Calu3 (cell line): ENCODE data around the gene CMTM8. TPM values are rescaled to one million over a fixed set of nuclear protein-coding genes. Genes with fewer than 3 reads are reported as not detected.

ENCODE experiments used
- BruUV-seq: library from RNA; stranded (reverse); fragments of 400-500 nt; replicated peaks from 2 replicates; lab custom pipeline; 2021; lab: Mats Ljungman, UMichigan
- CTCF ChIA-PET: fragments of 300-600 bp; sonication (Branson Sonifier 250); formaldehyde crosslinking; loops from one replicate; lab custom pipeline; 2022; ENCODE audit warnings: antibody characterized with exemption; lab: Charles Lee
- DNase-seq: peaks from one replicate; pipeline ENCODE4 v3.0.0; 2022
- H3K27ac Mint-ChIP-seq: one replicate; pipeline ENCODE4 v1.8.0; 2022; ENCODE audit warnings: mixed read lengths; ENCODE audit not compliant: unreplicated experiment
- H3K27me3 Mint-ChIP-seq: one replicate; pipeline ENCODE4 v1.8.0; 2022; ENCODE audit warnings: mixed read lengths; ENCODE audit not compliant: unreplicated experiment
- H3K36me3 Mint-ChIP-seq: one replicate; pipeline ENCODE4 v1.8.0; 2022; ENCODE audit warnings: mild to moderate bottlenecking, moderate library complexity, mixed read lengths; ENCODE audit not compliant: insufficient read depth, unreplicated experiment
- H3K4me1 Mint-ChIP-seq: one replicate; pipeline ENCODE4 v1.8.0; 2022; ENCODE audit warnings: mild to moderate bottlenecking, low read depth, mixed read lengths; ENCODE audit not compliant: unreplicated experiment
- H3K4me3 Mint-ChIP-seq: one replicate; pipeline ENCODE4 v1.8.0; 2022; ENCODE audit warnings: mild to moderate bottlenecking, low read depth, moderate library complexity, mixed read lengths; ENCODE audit not compliant: unreplicated experiment
- H3K9me3 Mint-ChIP-seq: one replicate; pipeline ENCODE4 v1.8.0; 2022; ENCODE audit warnings: low read depth, mixed read lengths; ENCODE audit not compliant: unreplicated experiment
- CTCF ChIP-seq: fragments of 200-600 bp; IDR thresholded peaks from one replicate; pipeline ENCODE4 v1.8.0; 2022; ENCODE audit warnings: antibody characterized with exemption; ENCODE audit not compliant: unreplicated experiment
- intact Hi-C: fragments of 100-400 bp; cut with micrococcal nuclease; formaldehyde crosslinking; loops from one replicate; pipeline ENCODE4 v1.10.0; 2022; ENCODE audit not compliant: unreplicated experiment
- total RNA-seq: library from RNA; stranded (reverse); gene quantifications from 2 replicates; pipeline ENCODE4 v1.2.3, GENCODE V29; 2022

Gene CMTM8
- total RNA-seq, 1 experiment from 2014 or later, result 19.0 TPM

- H3K9me3 Mint-ChIP-seq, result no peaks in the 10 kb centered on the region
- no TSS peak for BruUV-seq
- intact Hi-C loops, result no loop called here
- no peaks in the 10 kb centered on the region for H3K4me1 Mint-ChIP-seq
- H3K4me3 Mint-ChIP-seq, result no peak overlapping the region
- no peaks in the 10 kb centered on the region for H3K36me3 Mint-ChIP-seq
- CTCF ChIA-PET, result no interaction called here
- no peaks in the 10 kb centered on the region for H3K27me3 Mint-ChIP-seq
- no peak for TF ChIP-seq CTCF
- DNase-seq, result no peak
- no peak overlapping the region for H3K27ac Mint-ChIP-seq
Measured at GRCh38 chr3:32322311-32322710, 83.8 kb downstream of the CMTM8 start.

- CTCF ChIA-PET, result interaction anchor here (1.1 kb wide), 1 partner anchor 20 kb away, joined by 5 read pairs; no protein-coding TSS in a partner anchor
- no peak for DNase-seq
- Mint-ChIP-seq H3K9me3 (no peaks in the 10 kb centered on the region), H3K27ac (no peak overlapping the region), H3K36me3 (no peaks in the 10 kb centered on the region), H3K27me3 (no peaks in the 10 kb centered on the region), H3K4me3 (no peak overlapping the region), H3K4me1 (no peaks in the 10 kb centered on the region)
- no TSS peak for BruUV-seq
- no peak for TF ChIP-seq CTCF
- intact Hi-C loops, result no loop called here
Measured at GRCh38 chr3:32323604-32324003, 85.1 kb downstream of the CMTM8 start.

- Mint-ChIP-seq H3K9me3 (no peaks in the 10 kb centered on the region), H3K4me1 (no peaks in the 10 kb centered on the region), H3K36me3 (no peaks in the 10 kb centered on the region), H3K27me3 (no peaks in the 10 kb centered on the region), H3K4me3 (no peak overlapping the region), H3K27ac (no peak overlapping the region)
- BruUV-seq, result no TSS peak
- intact Hi-C loops, result no loop called here
- no peak for DNase-seq
- CTCF ChIA-PET, result no interaction called here
- TF ChIP-seq CTCF, result no peak
Measured at GRCh38 chr3:32325201-32325600, 86.7 kb downstream of the CMTM8 start.

GRCh38 chr3:32325927-32326326 is 87.4 kb downstream of the CMTM8 start:
- CTCF ChIA-PET, result no interaction called here
- no peaks in the 10 kb centered on the region for H3K27me3 Mint-ChIP-seq
- no peak overlapping the region for H3K27ac Mint-ChIP-seq
- no peak for DNase-seq
- no peaks in the 10 kb centered on the region for H3K4me1 Mint-ChIP-seq
- H3K4me3 Mint-ChIP-seq, result no peak overlapping the region
- no TSS peak for BruUV-seq
- H3K9me3 Mint-ChIP-seq, result no peaks in the 10 kb centered on the region
- no peak for TF ChIP-seq CTCF
- intact Hi-C loops, result no loop called here
- no peaks in the 10 kb centered on the region for H3K36me3 Mint-ChIP-seq
